ENCODE measurements around the gene SEMA4B.

SEMA4B gene

GRCh38 chr15:90207252-90207651 is 6.1 kb downstream of the SEMA4B start:
- no peak for TF ChIP-seq YY1 (IDR thresholded peaks at IDR 0.05; ENCODE audit: low read depth)
- TF ChIP-seq RAD21 (IDR thresholded peaks at IDR 0.05; ENCODE audit: low read depth): no peak
- no peak for TF ChIP-seq CREB1 (IDR thresholded peaks at IDR 0.05; ENCODE audit: low read depth)

- no peak for TF ChIP-seq FOXM1 (IDR thresholded peaks at IDR 0.05; ENCODE audit: borderline replicate concordance, low read depth)
- no peak for TF ChIP-seq YY1 (IDR thresholded peaks at IDR 0.05; ENCODE audit: low read depth)
- no peak for TF ChIP-seq REST (IDR thresholded peaks at IDR 0.05; ENCODE audit: low read depth)
- TF ChIP-seq EP300 (IDR thresholded peaks at IDR 0.05; ENCODE audit: borderline replicate concordance): no peak
- no peak for TF ChIP-seq USF1 (IDR thresholded peaks at IDR 0.05)
- no peak for TF ChIP-seq MAX (IDR thresholded peaks at IDR 0.05)
- no peak for TF ChIP-seq TCF12 (IDR thresholded peaks at IDR 0.05; ENCODE audit: low read depth)
Measured at GRCh38 chr15:90208356-90208755, 7.2 kb downstream of the SEMA4B start.

- TF ChIP-seq EGR1 (IDR thresholded peaks at IDR 0.05): no peak
- no peak for TF ChIP-seq NFIC (IDR thresholded peaks at IDR 0.05)
- TF ChIP-seq FOXM1 (IDR thresholded peaks at IDR 0.05; ENCODE audit: borderline replicate concordance, low read depth): no peak
- no peak for TF ChIP-seq TCF12 (IDR thresholded peaks at IDR 0.05; ENCODE audit: low read depth)
- no peak for TF ChIP-seq EP300 (IDR thresholded peaks at IDR 0.05; ENCODE audit: borderline replicate concordance)
- TF ChIP-seq USF1 (IDR thresholded peaks at IDR 0.05): no peak
- TF ChIP-seq TEAD4 (IDR thresholded peaks at IDR 0.05): no peak
- TF ChIP-seq RAD21 (IDR thresholded peaks at IDR 0.05; ENCODE audit: low read depth): no peak
- TF ChIP-seq TAF1 (IDR thresholded peaks at IDR 0.05; ENCODE audit: low read depth): no peak
- no peak for TF ChIP-seq REST (IDR thresholded peaks at IDR 0.05; ENCODE audit: low read depth)
Measured at GRCh38 chr15:90209591-90209990, 8.5 kb downstream of the SEMA4B start.

- TF ChIP-seq EP300 (IDR thresholded peaks at IDR 0.05; ENCODE audit: borderline replicate concordance) (no peak), YY1 (IDR thresholded peaks at IDR 0.05; ENCODE audit: low read depth) (no peak), FOXM1 (IDR thresholded peaks at IDR 0.05; ENCODE audit: borderline replicate concordance, low read depth) (no peak), MAX (IDR thresholded peaks at IDR 0.05) (no peak), REST (IDR thresholded peaks at IDR 0.05; ENCODE audit: low read depth) (no peak), RAD21 (IDR thresholded peaks at IDR 0.05; ENCODE audit: low read depth) (no peak), NFIC (IDR thresholded peaks at IDR 0.05) (no peak), TAF1 (IDR thresholded peaks at IDR 0.05; ENCODE audit: low read depth) (no peak)
Measured at GRCh38 chr15:90210593-90210992, 9.5 kb downstream of the SEMA4B start.

GRCh38 chr15:90211009-90211408 is 9.9 kb downstream of the SEMA4B start:
- no peak for TF ChIP-seq TCF12 (IDR thresholded peaks at IDR 0.05; ENCODE audit: low read depth)
